Astrocyte of the cerebellum (primary cell): ENCODE results near the gene NSUN2.
"Not testable (repeated sequence)": the region's sequence is repeated elsewhere in the genome, so short reads cannot be mapped to it uniquely, and the experiment has no call there.

ENCODE experiments used
- DNase-seq: peaks from one replicate; pipeline ENCODE4 v3.0.0-alpha.2; 2011; ENCODE audit warnings: low read depth
- H3K4me3 ChIP-seq: 2 replicates; pipeline ENCODE4 v1.5.1; 2011; ENCODE audit warnings: mild to moderate bottlenecking, low read depth, low read length, moderate library complexity
- CTCF ChIP-seq: IDR thresholded peaks from 2 replicates; pipeline ENCODE4 v1.5.1; 2012; ENCODE audit warnings: low read length, low read depth, moderate library complexity, mild to moderate bottlenecking; ENCODE audit errors: missing control alignments
- in situ Hi-C: cut with HindIII; loops from 2 replicates; pipeline ENCODE4 v1.10.0; 2017; ENCODE audit warnings: low sequenced_read_pairs

The NSUN2 gene

GRCh38 chr5:6572825-6573380 lies 59.9 kb downstream of the NSUN2 start:
- TF ChIP-seq CTCF: no peak

DNA sequence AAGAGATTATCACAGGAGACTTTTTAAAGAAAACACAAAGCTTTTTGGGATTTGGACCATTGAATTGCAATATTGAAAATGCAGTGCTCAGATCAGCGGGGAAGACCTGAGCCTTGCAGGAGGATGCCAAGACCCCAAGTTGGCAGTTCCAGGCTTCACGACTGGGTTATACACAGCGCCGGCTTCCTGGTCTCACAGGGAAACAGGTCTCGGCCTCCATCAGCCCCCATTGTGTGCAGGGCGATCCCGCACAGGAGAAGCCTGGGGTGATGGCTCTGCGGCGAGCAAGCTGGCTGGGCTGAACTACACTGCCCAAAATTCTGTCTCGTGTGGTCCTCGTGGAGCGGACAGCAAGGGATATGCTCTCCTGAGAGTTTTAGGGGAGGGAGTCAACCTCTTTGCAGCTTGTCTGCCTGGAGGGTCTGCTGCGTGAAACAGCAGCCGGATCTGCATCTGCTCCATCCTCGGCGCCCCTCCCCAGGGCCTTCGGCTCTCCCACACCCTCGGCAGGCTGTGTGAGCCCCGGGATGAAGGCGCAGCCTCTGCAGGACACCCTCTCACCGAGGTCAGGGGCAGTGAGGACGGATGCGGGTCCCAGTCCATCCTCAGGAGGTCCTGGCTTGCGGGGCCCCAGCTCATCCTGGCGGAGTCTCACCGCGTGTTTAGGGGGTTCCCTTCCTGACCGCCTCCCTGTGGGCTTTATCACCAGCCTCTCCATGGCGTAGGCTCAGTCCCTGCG lies 60.6 kb downstream of the NSUN2 start:
- in situ Hi-C loops: no loop called here
- TF ChIP-seq CTCF: no peak

More at GRCh38 chr5:6572825-6573380, 59.9 kb downstream of the NSUN2 start:
- in situ Hi-C loops: no loop called here
- DNase-seq: no peak
- H3K4me3 ChIP-seq: no peak overlapping the region

DNA sequence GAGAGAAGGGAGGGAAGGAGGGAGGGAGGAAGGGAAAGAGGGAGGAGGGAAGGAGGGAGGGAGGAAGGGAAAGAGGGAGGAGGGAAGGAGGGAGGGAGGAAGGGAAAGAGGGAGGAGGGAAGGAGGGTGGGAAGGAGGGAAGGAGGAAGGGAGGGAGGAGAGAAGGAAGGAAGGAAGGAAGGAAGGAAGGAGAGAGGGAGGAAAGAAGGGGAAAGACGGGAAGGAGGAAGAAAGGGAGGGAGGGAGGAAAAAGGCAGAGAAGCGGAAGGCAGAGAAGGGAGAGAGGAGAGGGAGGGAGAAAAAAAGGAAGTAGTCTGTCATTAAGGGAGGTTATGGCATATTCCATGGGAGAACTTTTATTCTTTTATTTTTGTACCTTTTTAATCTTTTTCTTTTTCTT lies 61.2 kb downstream of the NSUN2 start:
- DNase-seq, H3K4me3 ChIP-seq, in situ Hi-C loops: not testable (repeated sequence)

More for the DNA sequence above, 60.6 kb downstream of the NSUN2 start:
- H3K4me3 ChIP-seq: no peak overlapping the region
- DNase-seq: no peak

- TF ChIP-seq CTCF: no peak
- H3K4me3 ChIP-seq: no peak overlapping the region
- no peak for DNase-seq
- in situ Hi-C loops: no loop called here
These were observed 62.3 kb downstream of the NSUN2 start for GRCh38 chr5:6570530-6570929.

- in situ Hi-C loops: no loop called here
- DNase-seq: no peak
- no peak overlapping the region for H3K4me3 ChIP-seq
- TF ChIP-seq CTCF: no peak
These were observed 64.0 kb downstream of the NSUN2 start for GRCh38 chr5:6568889-6569288.

DNA sequence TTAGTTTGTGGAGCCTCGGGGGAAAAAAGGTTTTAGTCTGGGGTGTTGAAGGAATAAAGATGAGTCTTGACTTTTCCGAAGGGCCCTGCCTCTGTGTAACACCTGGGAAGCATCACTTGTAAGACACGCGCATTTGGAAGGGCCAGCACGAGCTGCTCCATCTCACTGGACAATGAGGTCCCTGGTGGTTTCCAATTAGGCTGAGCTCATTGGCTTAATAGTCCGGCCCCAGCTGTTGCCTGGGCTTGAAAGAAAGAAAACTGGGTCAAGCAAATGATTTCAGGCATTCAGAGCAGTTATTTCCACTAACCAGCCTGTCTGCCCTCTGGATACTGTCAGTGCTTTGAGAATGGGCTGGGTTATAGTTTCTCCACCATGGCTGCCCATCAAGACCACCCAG lies 64.5 kb downstream of the NSUN2 start:
- no peak for DNase-seq
- in situ Hi-C loops: no loop called here
- TF ChIP-seq CTCF: no peak
- no peak overlapping the region for H3K4me3 ChIP-seq

DNA sequence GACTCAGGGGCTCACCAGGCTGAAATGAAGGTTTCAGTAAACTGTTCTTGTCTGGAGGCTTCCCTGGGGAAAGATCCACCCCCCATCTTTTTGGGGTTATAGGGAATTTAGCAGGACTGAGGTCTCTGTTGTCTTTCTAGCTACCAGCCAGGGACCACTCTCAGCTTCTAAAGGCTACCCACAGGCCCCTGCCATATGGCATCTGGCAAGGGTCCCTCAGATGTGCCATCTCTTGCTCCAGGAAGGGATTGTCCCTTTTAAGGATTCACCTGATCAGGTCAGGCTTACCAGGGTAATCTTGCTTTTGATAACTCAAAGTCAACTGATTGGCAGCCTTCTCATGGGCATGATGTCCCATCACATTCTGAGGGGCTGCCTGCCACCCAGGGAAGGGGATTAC lies 65.0 kb downstream of the NSUN2 start:
- in situ Hi-C loops: no loop called here
- no peak overlapping the region for H3K4me3 ChIP-seq
- no peak for DNase-seq
- TF ChIP-seq CTCF: no peak
